ENCODE data around the gene KLHDC3.
"Not testable (repeated sequence)": the region's sequence is repeated elsewhere in the genome, so short reads cannot be mapped to it uniquely, and the experiment has no call there.

Gene KLHDC3

GRCh38 chr6:43033496-43034189, 19.6 kb downstream of the KLHDC3 start:
- DNase-seq, result no peak

GRCh38 chr6:43034190-43034525, 20.1 kb downstream of the KLHDC3 start:
- no peak for DNase-seq

- DNase-seq, result no peak
Measured at GRCh38 chr6:43035495-43036194, 21.6 kb downstream of the KLHDC3 start.

DNA sequence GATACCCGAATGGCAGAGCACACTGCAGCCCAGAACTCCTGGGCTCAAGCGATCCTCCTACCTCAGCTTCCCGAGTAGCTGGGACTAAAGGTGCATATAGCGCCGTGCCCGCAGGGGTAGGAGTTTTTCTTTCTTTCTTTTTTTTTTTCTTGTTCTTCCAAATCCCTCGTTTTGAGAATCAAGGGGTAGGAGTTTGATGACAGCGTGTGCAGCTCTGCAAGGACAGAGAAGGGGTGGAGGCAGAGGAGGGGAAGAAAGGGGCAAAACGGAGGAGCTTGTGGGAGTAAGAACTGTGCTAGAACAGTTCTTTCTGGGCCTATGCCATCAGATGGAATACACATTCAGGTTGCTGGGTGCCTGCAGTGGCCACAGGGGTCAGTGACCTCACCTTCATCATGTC, 22.7 kb downstream of the KLHDC3 start:
- DNase-seq, result no peak

DNA sequence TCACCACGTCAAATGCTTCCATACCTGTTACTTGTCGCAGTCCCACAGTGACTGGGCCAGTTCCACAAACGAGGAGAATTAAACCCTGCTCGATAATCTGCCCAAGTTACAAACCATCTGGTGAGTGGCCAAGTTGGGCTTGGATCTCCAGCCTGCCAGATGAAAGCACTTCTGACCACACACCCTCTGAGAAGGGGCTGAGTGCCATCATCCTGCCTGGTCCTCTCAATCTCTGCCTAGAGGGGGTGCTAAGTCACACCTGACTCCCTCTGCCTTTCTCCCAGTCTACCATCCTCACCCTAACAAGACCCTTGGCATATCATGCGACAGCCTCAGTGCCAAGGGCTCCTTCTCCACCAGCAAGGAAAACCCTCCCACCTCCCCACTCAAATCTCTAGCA, 23.1 kb downstream of the KLHDC3 start:
- no peak for DNase-seq

DNA sequence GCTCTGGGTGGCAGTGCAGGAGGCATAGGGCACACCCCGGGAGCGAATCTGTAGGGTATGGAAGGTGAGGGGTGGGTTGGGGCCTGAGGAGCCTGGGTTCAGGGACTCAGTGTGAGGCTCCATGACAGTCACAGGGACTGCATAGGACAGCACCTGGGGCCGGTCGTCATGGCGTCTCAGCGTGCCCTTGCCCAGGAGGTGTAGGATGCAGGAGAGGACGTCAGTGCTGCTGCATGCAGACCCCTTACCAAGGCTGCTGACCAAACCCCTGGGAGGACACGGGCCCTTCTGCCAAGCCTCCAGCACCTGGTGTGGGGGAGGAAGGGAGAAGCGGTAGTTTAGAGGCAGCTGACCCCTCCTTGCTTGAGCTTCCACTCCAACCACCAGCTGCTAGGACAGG, 23.7 kb downstream of the KLHDC3 start:
- DNase-seq, result no peak

DNA sequence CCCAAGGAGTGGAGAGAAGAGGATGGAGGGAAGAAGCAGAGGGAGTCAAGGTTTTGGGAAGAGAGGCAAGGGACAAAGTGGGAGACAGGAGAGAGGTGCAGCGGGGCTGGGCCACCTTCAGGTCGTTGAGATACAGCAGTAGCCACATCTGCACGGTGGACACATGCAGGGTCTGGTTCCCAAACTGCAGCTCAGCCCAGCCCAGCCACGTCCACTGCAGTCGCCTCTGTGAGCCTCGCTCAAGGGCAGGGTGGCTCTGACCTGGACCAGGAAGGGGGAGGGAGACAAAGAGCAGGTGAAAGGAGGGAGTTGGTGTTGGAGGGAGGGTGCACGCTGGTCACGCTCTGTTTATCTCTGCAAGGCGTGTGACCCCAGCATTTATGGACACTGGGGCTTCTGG, 24.7 kb downstream of the KLHDC3 start:
- DNase-seq, result no peak

DNA sequence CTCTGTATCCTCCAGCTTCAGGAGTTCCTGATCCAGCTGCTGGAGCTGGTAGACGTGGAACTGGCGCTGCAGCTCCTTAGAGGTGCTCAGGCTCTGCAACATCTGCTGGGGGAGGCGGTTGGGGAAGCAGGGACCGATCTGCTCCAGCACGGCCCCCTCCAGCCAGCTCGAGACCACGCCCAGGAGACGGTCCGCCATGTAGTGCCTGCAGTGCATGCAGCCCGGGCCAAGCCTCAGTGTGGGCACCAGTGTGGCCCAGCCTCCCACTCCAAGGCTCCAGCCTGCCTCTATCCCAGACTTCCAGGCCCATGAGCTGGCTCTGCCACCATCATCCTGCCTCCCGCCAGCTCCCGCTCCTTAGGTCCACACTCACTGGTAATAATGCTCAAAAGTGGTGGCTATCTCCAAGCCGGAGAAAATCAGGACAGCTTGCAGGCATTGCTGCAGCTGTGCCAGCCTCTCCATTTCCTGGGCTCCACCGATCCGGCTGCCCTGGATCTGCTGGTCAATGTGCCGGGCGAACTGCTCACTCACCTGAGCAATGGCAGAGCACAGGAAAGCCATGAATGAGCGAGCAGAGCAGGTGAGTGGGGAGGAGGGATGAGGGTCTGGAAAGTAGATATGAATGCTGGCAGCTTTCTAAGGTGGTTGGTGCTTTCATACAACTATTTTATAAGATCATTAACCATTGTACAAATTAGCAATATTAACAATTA, 26.7 kb downstream of the KLHDC3 start:
- no peak for DNase-seq

GRCh38 chr6:43041475-43041874, 27.4 kb downstream of the KLHDC3 start:
- not testable (repeated sequence) for DNase-seq

- no peak for DNase-seq
Measured at GRCh38 chr6:43043310-43043709, 29.3 kb downstream of the KLHDC3 start.

DNA sequence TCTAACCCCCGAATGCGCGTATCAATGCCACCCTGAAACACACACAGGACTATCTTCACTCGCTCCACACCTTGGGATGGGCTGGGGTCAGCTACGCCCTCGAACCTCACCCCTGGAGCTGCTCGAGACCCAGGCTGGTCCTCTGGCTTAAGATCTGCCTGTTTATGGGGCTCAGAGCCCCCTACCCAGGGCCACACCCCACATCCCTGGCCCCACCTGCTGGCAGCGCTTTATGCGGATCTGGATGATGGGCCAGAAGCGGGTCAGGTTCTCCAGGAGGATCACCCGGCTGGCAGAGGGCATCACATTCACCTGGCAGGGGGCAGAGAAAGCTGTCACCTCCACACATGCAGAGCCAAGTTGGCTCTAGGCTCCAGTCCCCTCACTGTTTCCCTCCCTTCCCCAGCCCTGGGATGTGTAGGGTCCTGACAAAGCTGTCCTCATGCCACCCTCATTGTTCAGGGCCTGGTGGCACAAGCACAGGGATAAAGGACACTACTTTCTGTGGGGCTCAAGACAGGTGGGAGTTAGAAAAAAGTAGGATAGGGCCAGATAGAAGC, 31.4 kb downstream of the KLHDC3 start:
- no peak for DNase-seq

DNA sequence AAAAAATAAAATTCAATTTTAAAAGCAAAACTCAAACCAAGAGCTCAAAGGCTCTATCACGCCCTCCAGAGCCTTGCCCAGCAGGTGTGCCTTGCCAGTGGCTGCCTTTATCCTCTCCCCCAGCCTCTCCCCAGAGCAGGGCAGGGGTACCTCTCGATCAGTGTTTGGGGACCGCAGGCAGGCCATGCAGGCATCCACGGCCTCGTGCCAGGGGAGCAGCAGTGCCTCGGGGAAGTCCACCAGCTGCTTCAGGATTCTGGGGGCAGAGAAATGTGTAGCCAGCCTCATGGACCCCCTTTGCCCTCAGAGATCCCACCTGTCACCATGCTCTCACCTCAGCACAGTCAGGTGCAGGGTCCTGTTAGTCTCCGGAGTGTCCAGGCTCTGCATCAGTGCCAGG, 33.9 kb downstream of the KLHDC3 start:
- DNase-seq, result no peak

GRCh38 chr6:43050981-43051380, 36.9 kb downstream of the KLHDC3 start:
- DNase-seq, result no peak

GRCh38 chr6:43052225-43052841, 38.3 kb downstream of the KLHDC3 start:
- DNase-seq, result no peak

DNA sequence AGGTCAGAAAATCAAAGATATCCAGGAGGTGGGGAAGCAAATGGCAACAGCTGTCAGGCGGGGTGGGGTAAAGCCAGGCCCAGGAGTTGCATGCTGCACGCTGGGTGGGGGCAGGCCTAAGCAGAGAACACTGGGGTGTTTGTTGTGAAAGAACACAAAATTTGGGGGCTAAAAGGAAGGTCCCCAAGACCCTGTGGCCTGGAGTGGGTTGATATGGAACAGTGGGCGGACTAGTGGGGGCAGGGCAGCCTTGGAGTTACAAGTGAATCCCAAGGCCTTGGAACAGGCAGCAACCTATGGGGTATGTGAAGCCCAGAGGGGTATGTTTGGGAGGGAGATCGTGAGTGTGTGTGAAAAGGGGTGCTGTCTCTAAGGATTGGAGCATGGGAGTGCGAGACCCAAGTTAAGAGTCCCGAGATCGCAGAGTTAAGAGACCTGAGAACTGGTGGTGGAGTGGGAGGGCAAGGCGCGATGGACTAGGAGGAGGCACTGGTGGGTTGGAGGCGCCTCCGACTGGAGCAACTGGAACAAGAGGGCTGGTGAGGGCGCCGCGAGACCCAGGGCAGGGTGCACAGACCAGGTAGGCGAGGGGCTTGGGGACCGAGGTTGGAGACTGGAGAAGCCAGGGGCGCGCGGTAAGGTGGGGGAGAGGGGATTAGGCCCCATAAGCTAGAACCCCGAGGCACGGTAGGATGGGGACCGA, 38.9 kb downstream of the KLHDC3 start:
- no peak for DNase-seq

GRCh38 chr6:43053545-43054205, 39.6 kb downstream of the KLHDC3 start, which contains the start of gene CUL7:
Gene CUL7 (minus strand): TSS chr6:43053851. CDS start chr6:43052788, 1,063 bp downstream.
- peak; percentile 82 to 92 for DNase-seq

DNA sequence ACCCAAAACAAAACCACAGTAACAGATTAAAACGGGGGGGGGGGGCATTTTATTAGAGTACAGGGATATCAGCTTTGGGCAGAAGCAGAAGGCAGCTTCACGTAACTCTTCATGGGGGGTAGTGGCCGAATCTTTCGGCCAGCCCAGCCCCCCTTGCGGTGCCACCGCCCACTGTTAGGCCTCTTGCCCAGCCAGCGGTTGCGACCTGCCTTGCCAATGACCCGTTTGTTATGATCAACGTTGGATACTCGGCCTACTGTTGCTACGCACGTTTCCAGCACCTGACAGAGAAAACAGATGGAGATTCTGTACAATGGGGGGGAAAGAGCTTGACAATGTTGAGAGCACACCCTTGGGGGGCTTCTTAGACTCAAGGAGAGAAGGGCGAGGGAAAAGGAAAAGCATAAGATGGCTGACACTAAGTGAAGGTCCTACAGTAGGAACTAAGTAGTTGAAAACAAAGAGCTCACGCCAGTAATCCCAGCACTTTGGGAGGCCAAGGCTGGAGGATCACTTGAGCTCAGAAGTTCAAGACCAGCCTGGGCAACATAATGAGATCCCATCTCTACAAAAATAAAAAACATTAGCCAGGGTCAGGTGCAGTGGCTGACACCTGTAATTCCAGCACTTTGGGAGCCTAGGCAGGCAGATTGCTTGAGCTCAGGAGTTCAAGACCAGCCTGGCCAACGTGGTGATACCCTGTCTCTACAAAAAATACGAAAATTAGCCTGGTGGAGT, 40.3 kb downstream of the KLHDC3 start:
- DNase-seq, result no peak

GRCh38 chr6:43055966-43056365, 41.9 kb downstream of the KLHDC3 start:
- DNase-seq, result no peak

- DNase-seq, result no peak
Measured at GRCh38 chr6:43058531-43058930, 44.5 kb downstream of the KLHDC3 start.

GRCh38 chr6:43059168-43060033, 45.4 kb downstream of the KLHDC3 start, which contains the start of the genes KLC4 and MRPL2:
Gene KLC4 (plus strand): TSS chr6:43059631. CDS start chr6:43061336, 1,705 bp downstream.
Gene MRPL2 (minus strand): TSS chr6:43059434. CDS start chr6:43059381, 53 bp downstream.
- DNase-seq, result peak; percentile 98

All from CD4-positive, alpha-beta T cell treated with Interferon alpha-2 for 1 hour (primary cell).